Spleen (tissue), 11 donors: ENCODE results near the gene TRIM10. TPM values are rescaled to one million over a fixed set of nuclear protein-coding genes. Genes with fewer than 3 reads are reported as not detected.

ENCODE experiments used
- DNase-seq: peaks from one replicate; pipeline ENCODE4 v3.0.0-alpha.2; 2020
- H3K27ac ChIP-seq, 8 donors: fragments of 200-600 bp; sonication (generic) in 7 of 8; 1 replicate in 4 of 8; 2 replicates in 4 of 8; pipeline versions ENCODE4 v1.5.0 to v1.8.0; 2016 to 2021; ENCODE audit warnings: inconsistent platforms in 4 of 8, mild to moderate bottlenecking in 4 of 8, moderate library complexity in 1 of 8
- H3K27me3 ChIP-seq, 7 donors: fragments of 200-600 bp; sonication (generic) in 6 of 7; replicated peaks in 1 of 7; 1 replicate in 4 of 7; 2 replicates in 3 of 7; pipeline versions ENCODE4 v1.5.0 to v1.8.0; 2016 to 2021; ENCODE audit warnings: inconsistent platforms in 3 of 7, mild to moderate bottlenecking in 1 of 7
- H3K36me3 ChIP-seq, 6 donors: fragments of 200-600 bp; sonication (generic) in 5 of 6; 1 replicate in 4 of 6; 2 replicates in 2 of 6; pipeline versions ENCODE4 v1.5.0 to v1.8.0; 2016 to 2021; ENCODE audit warnings: inconsistent platforms in 2 of 6
- H3K4me1 ChIP-seq, 6 donors: fragments of 200-600 bp; sonication (generic) in 5 of 6; 1 replicate in 3 of 6; 2 replicates in 3 of 6; pipeline versions ENCODE4 v1.5.0 to v1.8.0; 2016 to 2021; ENCODE audit warnings: inconsistent platforms in 3 of 6
- H3K4me3 ChIP-seq, 8 donors: fragments of 200-600 bp; sonication (generic) in 7 of 8; 1 replicate in 4 of 8; 2 replicates in 4 of 8; pipeline versions ENCODE4 v1.5.0 to v1.8.0; 2016 to 2021; ENCODE audit warnings: inconsistent platforms in 4 of 8, mild to moderate bottlenecking in 4 of 8, moderate library complexity in 2 of 8
- H3K9me3 ChIP-seq, 8 donors: fragments of 200-600 bp; sonication (generic) in 7 of 8; 1 replicate in 4 of 8; 2 replicates in 4 of 8; pipeline versions ENCODE4 v1.5.0 to v1.8.0; 2016 to 2021; ENCODE audit warnings: inconsistent platforms in 4 of 8
- POLR2A ChIP-seq, 3 donors: fragments of 450-650 bp; IDR thresholded peaks; one replicate each; pipeline ENCODE4 v1.5.1; 2017; ENCODE audit warnings: antibody characterized with exemption in 3 of 3, mild to moderate bottlenecking in 1 of 3
- POLR2AphosphoS5 ChIP-seq, 3 donors: sonication (generic); formaldehyde crosslinking; IDR thresholded peaks; one replicate each; pipeline ENCODE4 v1.5.1; 2017; ENCODE audit warnings: antibody characterized with exemption in 3 of 3
- WGBS, 5 donors: extraction: QIAGEN DNeasy Blood & Tissue Kit in 3 of 5; methylation state at CpG; one replicate each; pipeline versions ENCODE4 v1.1.5 to v1.1.7; 2013 to 2018; 5-methylcytosine and 5-hydroxymethylcytosine counted together
- intact Hi-C: fragments of 100-400 bp; cut with DNase I; formaldehyde crosslinking; loops from one replicate; pipeline ENCODE4 v1.15.0; 2023; ENCODE audit warnings: low total_unique reads
- polyA plus RNA-seq, 3 donors: library from polyadenylated mRNA; stranded (reverse); fragments of 200-250 nt; gene quantifications; one replicate each; pipeline ENCODE4 v1.2.1, GENCODE V29; 2013
- total RNA-seq, 7 donors: library from RNA; depleted of rRNA in 3 of 7; stranded (reverse); fragments of >200 nt in 3 of 7; fragmentation: NEBNext Ultra II Directional in 4 of 7; extraction: Animal tissue kit (Norgen Biotek cat#: 25700) in 4 of 7; gene quantifications; one replicate each; pipeline versions ENCODE4 v1.1.0 to v1.2.1, GENCODE V29; 2016 to 2021
- TF ChIP-seq, protein P1 (sequence below), 11 experiments: fragments of 200-600 bp in 7 of 11; fragments of 450-650 bp in 4 of 11; sonication (generic) in 4 of 11; IDR thresholded peaks in 8 of 11; conservative IDR thresholded peaks in 3 of 11; 1 replicate in 7 of 11; 2 replicates in 4 of 11; pipeline versions ENCODE4 v1.4.0 to v1.8.0; 2016 to 2021; ENCODE audit warnings: antibody characterized with exemption in 11 of 11, inconsistent platforms in 4 of 11, mild to moderate bottlenecking in 1 of 11
- donor health status: healthy with polysubstance abuse.
- donor health status: DM: no; HTN: no; CAD: no; lungs with moderate emphysema.
- donor health status: DM: no; HTN: no; CAD: no.
- donor health status: Bipolar disorder and iron deficiency.
- donor health status: healthy.
- donor health status: DM: no; HTN: no; CAD: no.
- donor health status: DM: yes; HTN: yes; CAD: no.

The TRIM10 gene
- total and polyA plus RNA-seq, 10 donors = 0.06 to 4.9 (median 1.1) TPM; not detected in 2

DNA sequence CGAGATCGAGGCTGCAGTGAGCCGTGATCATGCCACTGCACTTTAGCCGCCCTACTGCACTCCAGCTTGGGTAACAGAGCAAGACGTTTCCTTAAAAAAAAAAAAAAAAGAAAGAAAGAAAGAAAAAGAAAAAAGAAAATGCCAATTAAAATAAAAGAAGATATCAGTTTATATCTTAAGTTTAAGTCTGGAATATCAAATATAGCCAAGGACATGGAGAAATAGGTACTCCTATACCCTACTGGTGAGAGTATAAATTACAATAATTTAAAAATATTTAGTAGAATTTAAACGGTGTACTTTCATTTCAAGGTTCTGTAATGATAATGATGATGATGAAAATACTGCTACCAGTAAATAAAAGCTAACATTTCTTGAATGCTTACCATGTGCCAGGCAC, 44.3 kb downstream of the TRIM10 start:
- WGBS, 5 donors = 74 to 79% (median 77%) methylated on average over 6 of the region's 6 CpGs
- no peaks in the 10 kb centered on the region for H3K9me3 ChIP-seq
- intact Hi-C loops = no loop called here
- TF ChIP-seq, protein P1, sequence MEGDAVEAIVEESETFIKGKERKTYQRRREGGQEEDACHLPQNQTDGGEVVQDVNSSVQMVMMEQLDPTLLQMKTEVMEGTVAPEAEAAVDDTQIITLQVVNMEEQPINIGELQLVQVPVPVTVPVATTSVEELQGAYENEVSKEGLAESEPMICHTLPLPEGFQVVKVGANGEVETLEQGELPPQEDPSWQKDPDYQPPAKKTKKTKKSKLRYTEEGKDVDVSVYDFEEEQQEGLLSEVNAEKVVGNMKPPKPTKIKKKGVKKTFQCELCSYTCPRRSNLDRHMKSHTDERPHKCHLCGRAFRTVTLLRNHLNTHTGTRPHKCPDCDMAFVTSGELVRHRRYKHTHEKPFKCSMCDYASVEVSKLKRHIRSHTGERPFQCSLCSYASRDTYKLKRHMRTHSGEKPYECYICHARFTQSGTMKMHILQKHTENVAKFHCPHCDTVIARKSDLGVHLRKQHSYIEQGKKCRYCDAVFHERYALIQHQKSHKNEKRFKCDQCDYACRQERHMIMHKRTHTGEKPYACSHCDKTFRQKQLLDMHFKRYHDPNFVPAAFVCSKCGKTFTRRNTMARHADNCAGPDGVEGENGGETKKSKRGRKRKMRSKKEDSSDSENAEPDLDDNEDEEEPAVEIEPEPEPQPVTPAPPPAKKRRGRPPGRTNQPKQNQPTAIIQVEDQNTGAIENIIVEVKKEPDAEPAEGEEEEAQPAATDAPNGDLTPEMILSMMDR (IDR thresholded peaks at IDR 0.05 in 8 of 11, conservative IDR thresholded peaks at IDR 0.05 in 3 of 11) = no peak
- no peak for TF ChIP-seq POLR2AphosphoS5 (IDR thresholded peaks at IDR 0.05)
- TF ChIP-seq POLR2A (IDR thresholded peaks at IDR 0.05) = no peak
- H3K27me3 ChIP-seq = peaks cover 0 to 60% (median 8%) of the 10 kb centered on the region in 7 donors
- no peak overlapping the region for H3K27ac ChIP-seq
- H3K36me3 ChIP-seq = no peaks in the 10 kb centered on the region
- H3K4me1 ChIP-seq = no peaks in the 10 kb centered on the region
- no peak for DNase-seq
- H3K4me3 ChIP-seq = no peak overlapping the region

DNA sequence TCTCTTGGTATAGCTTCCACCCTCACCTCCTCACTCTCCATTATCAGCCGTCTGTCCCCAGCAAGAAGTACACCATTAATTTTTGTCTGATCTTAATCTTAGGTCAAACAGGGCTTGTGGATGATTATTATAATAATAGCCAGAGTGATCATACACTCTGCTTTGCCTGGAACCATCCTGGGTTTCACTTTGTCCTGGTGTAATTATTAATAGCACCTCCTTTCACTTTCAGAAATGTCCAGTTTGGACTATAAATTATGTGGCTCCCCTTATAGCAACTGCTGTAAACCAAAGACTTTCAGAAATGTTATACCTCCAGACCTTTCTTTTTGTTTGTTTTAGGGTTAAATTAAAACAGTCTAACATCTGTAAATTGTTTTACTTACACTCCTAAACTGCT, 47.2 kb downstream of the TRIM10 start:
- Histone ChIP-seq H3K9me3 (no peaks in the 10 kb centered on the region), H3K36me3 (no peaks in the 10 kb centered on the region), H3K4me3 (no peak overlapping the region), H3K27ac (no peak overlapping the region), H3K4me1 (no peaks in the 10 kb centered on the region), H3K27me3 (peaks cover 0 to 80% (median 28%) of the 10 kb centered on the region in 7 donors)
- TF ChIP-seq POLR2AphosphoS5 (IDR thresholded peaks at IDR 0.05) = no peak
- TF ChIP-seq POLR2A (IDR thresholded peaks at IDR 0.05) = no peak
- TF ChIP-seq, protein P1 (IDR thresholded peaks at IDR 0.05 in 8 of 11, conservative IDR thresholded peaks at IDR 0.05 in 3 of 11) = no peak
- 44 to 59% (median 55%) methylated on average over 1 of the region's 1 CpG for WGBS, 5 donors
- intact Hi-C loops = no loop called here
- DNase-seq = no peak

DNA sequence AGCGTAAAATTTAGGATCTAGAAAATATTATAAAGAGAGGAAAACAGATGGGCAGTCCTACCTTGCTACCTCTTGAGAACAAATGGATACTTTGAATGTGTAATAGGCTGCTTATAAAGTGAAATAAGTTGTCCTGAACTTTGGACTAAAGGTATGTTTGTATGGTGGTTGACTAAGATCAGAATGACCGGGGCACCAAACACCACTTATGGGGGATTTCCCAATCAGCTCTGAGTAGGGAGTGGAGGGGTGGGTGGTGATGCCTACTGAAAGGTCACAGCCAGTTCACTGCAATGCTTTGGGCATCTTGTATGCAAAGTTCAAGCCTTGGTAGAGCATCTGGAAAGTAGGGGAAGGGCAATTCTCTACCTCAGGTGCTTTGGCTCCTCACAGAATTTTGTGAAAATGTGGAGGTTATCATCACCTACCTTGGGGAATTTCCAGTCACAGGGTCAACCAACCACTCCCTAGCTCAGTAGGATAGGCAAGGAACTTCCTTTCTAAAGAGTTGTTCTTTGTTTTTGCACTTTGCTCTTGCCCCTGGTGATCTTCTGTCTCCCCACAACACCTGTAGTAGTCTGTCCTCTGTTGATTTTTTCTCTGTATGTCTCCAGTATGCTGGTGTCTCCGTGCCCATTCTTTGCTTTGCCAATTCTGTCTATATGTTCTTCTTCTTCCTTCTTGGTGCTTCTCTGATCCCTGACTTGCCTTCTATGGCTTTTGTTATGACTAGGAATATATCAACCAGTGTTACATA, 47.8 kb downstream of the TRIM10 start, which contains the start of gene TRIM31:
Gene TRIM31 (minus strand): TSS at position 88 of the 757 bp plus-strand sequence. CDS start 285 bp downstream, outside the sequence.
- Histone ChIP-seq H3K27ac (no peak within 1 kb of the TSS), H3K36me3 (no peaks in the 10 kb centered on the region), H3K4me3 (no peak within 1 kb of the TSS), H3K4me1 (no peaks in the 10 kb centered on the region), H3K9me3 (no peaks in the 10 kb centered on the region), H3K27me3 (peaks cover 0 to 87% (median 28%) of the 10 kb centered on the region in 7 donors)
- TF ChIP-seq POLR2A (IDR thresholded peaks at IDR 0.05) = no peak
- TF ChIP-seq, protein P1 (IDR thresholded peaks at IDR 0.05 in 8 of 11, conservative IDR thresholded peaks at IDR 0.05 in 3 of 11) = no peak
- no peak for TF ChIP-seq POLR2AphosphoS5 (IDR thresholded peaks at IDR 0.05)
- intact Hi-C loops = no loop called here
- DNase-seq = no peak
- WGBS, 5 donors = 57 to 81% (median 69%) methylated on average over 3 of the region's 3 CpGs

DNA sequence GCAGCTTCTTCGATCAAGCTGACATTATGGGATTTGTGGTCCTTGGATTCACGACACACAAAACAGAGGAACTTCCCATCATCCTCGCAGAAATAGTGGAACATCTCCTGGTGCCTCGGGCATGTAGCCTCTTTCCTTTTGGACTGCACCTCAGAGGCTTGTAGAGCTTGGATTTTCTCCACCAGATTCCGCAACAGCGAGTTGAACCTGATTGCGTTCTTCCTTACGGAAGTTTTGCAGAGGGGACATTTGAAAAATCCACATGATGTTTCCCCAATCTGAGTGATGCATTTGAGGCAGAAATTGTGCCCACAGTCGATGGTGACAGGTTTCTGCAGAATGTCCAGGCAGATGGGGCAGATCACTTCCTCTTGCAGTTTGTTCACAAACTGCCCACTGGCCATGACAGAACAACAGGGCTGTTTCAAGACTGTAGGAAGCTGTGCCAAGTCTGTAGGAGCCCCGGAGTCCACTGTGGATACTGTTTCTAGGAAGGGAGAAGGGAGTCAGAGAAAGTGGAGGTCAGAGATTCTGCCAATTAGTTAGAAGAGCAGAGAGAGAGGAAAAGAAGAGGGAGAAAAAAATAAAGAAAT, 48.5 kb downstream of the TRIM10 start:
- Histone ChIP-seq H3K4me1 (no peaks in the 10 kb centered on the region), H3K9me3 (no peaks in the 10 kb centered on the region), H3K36me3 (no peaks in the 10 kb centered on the region), H3K4me3 (no peak overlapping the region), H3K27ac (no peak overlapping the region), H3K27me3 (peaks cover 0 to 92% (median 33%) of the 10 kb centered on the region in 7 donors)
- intact Hi-C loops = no loop called here
- TF ChIP-seq, protein P1 (IDR thresholded peaks at IDR 0.05 in 8 of 11, conservative IDR thresholded peaks at IDR 0.05 in 3 of 11) = no peak
- no peak for DNase-seq
- WGBS, 5 donors = 76 to 84% (median 78%) methylated on average over 10 of the region's 10 CpGs
